Loucy (cell line): ENCODE results near the gene MAPT.

Experiments
- H2AFZ ChIP-seq: fragments of 200-600 bp; sonication (generic); 2 replicates; pipeline ENCODE4 v1.6.0; 2016; ENCODE audit warnings: antibody characterized with exemption, mild to moderate bottlenecking, low read length, moderate library complexity
- H3F3A ChIP-seq: fragments of 200-600 bp; 2 replicates; pipeline ENCODE4 v1.6.0; 2016; ENCODE audit warnings: antibody characterized with exemption, low read depth, mild to moderate bottlenecking
- H3K27me3 ChIP-seq: fragments of 200-600 bp; sonication (generic); 2 replicates; pipeline ENCODE4 v1.6.1; 2014; ENCODE audit warnings: low read length, mild to moderate bottlenecking; ENCODE audit not compliant: insufficient read depth, poor library complexity, severe bottlenecking
- H3K36me3 ChIP-seq: fragments of 200-600 bp; sonication (generic); 2 replicates; pipeline ENCODE4 v1.6.1; 2016; ENCODE audit warnings: low read length; ENCODE audit not compliant: insufficient read depth
- H3K4me1 ChIP-seq: fragments of 200-600 bp; sonication (generic); 2 replicates; pipeline ENCODE4 v1.5.1; 2014; ENCODE audit warnings: low read length, mild to moderate bottlenecking; ENCODE audit not compliant: insufficient read depth, poor library complexity, severe bottlenecking
- H3K4me2 ChIP-seq: fragments of 200-600 bp; sonication (generic); 2 replicates; pipeline ENCODE4 v1.6.0; 2014; ENCODE audit warnings: antibody characterized with exemption, low read length, low read depth, mild to moderate bottlenecking; ENCODE audit not compliant: poor library complexity, severe bottlenecking
- H3K4me3 ChIP-seq: fragments of 200-600 bp; sonication (generic); 2 replicates; pipeline ENCODE4 v1.5.1; 2014; ENCODE audit warnings: low read length, mild to moderate bottlenecking, mixed read lengths; ENCODE audit not compliant: poor library complexity, severe bottlenecking
- H3K79me2 ChIP-seq: fragments of 200-600 bp; sonication (generic); 2 replicates; pipeline ENCODE4 v1.6.1; 2014; ENCODE audit warnings: low read length; ENCODE audit not compliant: insufficient read depth
- H3K9ac ChIP-seq: fragments of 200-600 bp; sonication (generic); 2 replicates; pipeline ENCODE4 v1.6.0; 2014; ENCODE audit warnings: mild to moderate bottlenecking, low read depth, low read length, moderate library complexity; ENCODE audit not compliant: poor library complexity, severe bottlenecking
- H3K9me2 ChIP-seq: fragments of 200-600 bp; sonication (generic); replicated peaks from 2 replicates; pipeline ENCODE4 v1.6.1; 2016; ENCODE audit warnings: low read depth, low read length, mixed read lengths
- H3K9me3 ChIP-seq: fragments of 200-600 bp; sonication (generic); 2 replicates; pipeline ENCODE4 v1.6.1; 2014; ENCODE audit warnings: mild to moderate bottlenecking, antibody characterized with exemption, low read length, low read depth; ENCODE audit not compliant: insufficient read depth
- H4K20me1 ChIP-seq: fragments of 200-600 bp; sonication (generic); 2 replicates; pipeline ENCODE4 v1.6.0; 2014; ENCODE audit warnings: antibody characterized with exemption, low read length, mild to moderate bottlenecking; ENCODE audit not compliant: insufficient read depth, poor library complexity, severe bottlenecking
- CTCF ChIP-seq: fragments of 200-600 bp; sonication (generic); conservative IDR thresholded peaks from 2 replicates; pipeline ENCODE4 v1.5.1; 2014; ENCODE audit warnings: mild to moderate bottlenecking, antibody characterized with exemption, low read length
- EZH2phosphoT487 ChIP-seq: fragments of 200-600 bp; IDR thresholded peaks from 2 replicates; pipeline ENCODE4 v1.6.1; 2018; ENCODE audit warnings: antibody characterized with exemption, mild to moderate bottlenecking, moderate library complexity, borderline replicate concordance

MAPT gene

GRCh38 chr17:45983614-45984310 lies 89.4 kb downstream of the MAPT start:
- Histone ChIP-seq H3K27me3 (no peaks in the 10 kb centered on the region), H3K4me1 (no peaks in the 10 kb centered on the region), H3K4me3 (no peak overlapping the region), H3K79me2 (no peaks in the 10 kb centered on the region), H3K9me2 (no peaks in the 10 kb centered on the region), H3F3A (no peaks in the 10 kb centered on the region), H3K9me3 (no peaks in the 10 kb centered on the region), H3K9ac (no peak overlapping the region), H2AFZ (no peak overlapping the region), H3K4me2 (no peak overlapping the region), H4K20me1 (no peaks in the 10 kb centered on the region), H3K36me3 (no peaks in the 10 kb centered on the region)
- TF ChIP-seq EZH2phosphoT487 (no peak), CTCF (no peak)

- no peak for TF ChIP-seq CTCF
- no peak for TF ChIP-seq EZH2phosphoT487
- Histone ChIP-seq H3K36me3 (no peaks in the 10 kb centered on the region), H2AFZ (no peak overlapping the region), H3K4me2 (no peak overlapping the region), H3K9me2 (no peaks in the 10 kb centered on the region), H3K4me1 (no peaks in the 10 kb centered on the region), H4K20me1 (no peaks in the 10 kb centered on the region), H3K27me3 (no peaks in the 10 kb centered on the region), H3K4me3 (no peak overlapping the region), H3K9ac (no peak overlapping the region), H3K79me2 (no peaks in the 10 kb centered on the region), H3K9me3 (no peaks in the 10 kb centered on the region), H3F3A (no peaks in the 10 kb centered on the region)
Observed at GRCh38 chr17:45984368-45984767, 90.0 kb downstream of the MAPT start.

- Histone ChIP-seq H3K9me3 (no peaks in the 10 kb centered on the region), H4K20me1 (no peaks in the 10 kb centered on the region), H3K9ac (no peak overlapping the region), H3K4me3 (no peak overlapping the region), H3K9me2 (no peaks in the 10 kb centered on the region), H3K36me3 (no peaks in the 10 kb centered on the region), H3K4me2 (no peak overlapping the region), H2AFZ (no peak overlapping the region), H3F3A (no peaks in the 10 kb centered on the region), H3K79me2 (no peaks in the 10 kb centered on the region), H3K4me1 (no peaks in the 10 kb centered on the region), H3K27me3 (no peaks in the 10 kb centered on the region)
- TF ChIP-seq EZH2phosphoT487 (no peak), CTCF (no peak)
Observed at GRCh38 chr17:45985447-45985846, 91.1 kb downstream of the MAPT start.
